SK-N-SH (cell line): ENCODE results near the gene S100Z. TPM values are rescaled to one million over a fixed set of nuclear protein-coding genes. Genes with fewer than 3 reads are reported as not detected.

Experiments used
- CTCF ChIA-PET: fragments of 300-600, 350-600 bp; formaldehyde crosslinking; extraction: SDS; loops from one replicate; lab custom pipeline; 2021; lab: Yijun Ruan, JAX
- POLR2A ChIA-PET: fragments of 350-600 bp; sonication (Branson Sonifier 250); formaldehyde crosslinking; extraction: SDS; loops from one replicate; lab custom pipeline; 2020; ENCODE audit warnings: antibody characterized with exemption, inconsistent platforms; lab: Yijun Ruan, JAX
- DNase-seq: peaks from one replicate; pipeline ENCODE4 v3.0.0; 2012
- H2AFZ ChIP-seq: fragments of 200-600 bp; sonication (generic); 2 replicates; pipeline ENCODE4 v1.8.1; 2016; ENCODE audit warnings: antibody characterized with exemption, mild to moderate bottlenecking, low read depth
- H3F3A ChIP-seq: fragments of 200-600 bp; sonication (generic); replicated peaks from 2 replicates; pipeline ENCODE3; 2016; ENCODE audit warnings: antibody characterized with exemption, mild to moderate bottlenecking; ENCODE audit not compliant: insufficient read depth
- H3K27ac ChIP-seq, 2 experiments: fragments of 200-500 bp in 1 of 2; fragments of 200-600 bp in 1 of 2; sonication (Bioruptor generic) in 1 of 2; sonication (generic), shearing (Covaris generic) in 1 of 2; 2 replicates each; pipeline versions ENCODE4 v1.5.1 to v1.6.1; 2014 to 2016; ENCODE audit warnings: low read depth in 2 of 2, inconsistent platforms in 1 of 2, low read length in 1 of 2, mild to moderate bottlenecking in 1 of 2, mixed read lengths in 1 of 2
- H3K27me3 ChIP-seq: fragments of 200-600 bp; sonication (generic), shearing (Covaris generic); 2 replicates; pipeline ENCODE4 v1.6.1; 2016; ENCODE audit warnings: mixed run types; ENCODE audit not compliant: insufficient read depth
- H3K36me3 ChIP-seq, 2 experiments: fragments of 200-500 bp in 1 of 2; fragments of 200-600 bp in 1 of 2; sonication (Bioruptor generic) in 1 of 2; sonication (generic) in 1 of 2; replicated peaks in 1 of 2; 2 replicates each; pipeline versions ENCODE3 to v1.5.1; 2014 to 2016; ENCODE audit warnings: low read length in 1 of 2, mild to moderate bottlenecking in 1 of 2; ENCODE audit not compliant: insufficient read depth in 2 of 2, control insufficient read depth in 1 of 2
- H3K4me1 ChIP-seq, 2 experiments: fragments of 200-500 bp in 1 of 2; fragments of 200-600 bp in 1 of 2; sonication (Bioruptor generic) in 1 of 2; sonication (generic), shearing (Covaris generic) in 1 of 2; 2 replicates each; pipeline versions ENCODE4 v1.5.1 to v1.6.1; 2014 to 2016; ENCODE audit warnings: low read depth in 1 of 2, low read length in 1 of 2, mixed run types in 1 of 2; ENCODE audit not compliant: insufficient read depth in 2 of 2, control insufficient read depth in 1 of 2
- H3K4me2 ChIP-seq: fragments of 200-600 bp; sonication (generic), shearing (Covaris generic); 2 replicates; pipeline ENCODE4 v1.6.1; 2017; ENCODE audit warnings: mixed run types
- H3K4me3 ChIP-seq, 2 experiments: fragments of 200-500 bp in 1 of 2; fragments of 200-600 bp in 1 of 2; sonication (Bioruptor generic) in 1 of 2; sonication (generic), shearing (Covaris generic) in 1 of 2; 2 replicates each; pipeline versions ENCODE4 v1.5.1 to v1.8.1; 2014 to 2016; ENCODE audit warnings: low read depth in 2 of 2, inconsistent platforms in 1 of 2, low read length in 1 of 2, mild to moderate bottlenecking in 1 of 2, mixed read lengths in 1 of 2, moderate library complexity in 1 of 2
- H3K79me2 ChIP-seq: fragments of 200-600 bp; sonication (generic); 2 replicates; pipeline ENCODE4 v1.8.1; 2017; ENCODE audit warnings: mild to moderate bottlenecking; ENCODE audit not compliant: insufficient read depth
- H3K9ac ChIP-seq: fragments of 200-600 bp; sonication (generic); 2 replicates; pipeline ENCODE4 v1.6.1; 2017; ENCODE audit warnings: mixed run types
- H3K9me2 ChIP-seq: fragments of 200-600 bp; sonication (generic); 2 replicates; pipeline ENCODE4 v1.6.1; 2017; ENCODE audit warnings: mixed run types
- H3K9me3 ChIP-seq: fragments of 200-600 bp; sonication (generic); 2 replicates; pipeline ENCODE4 v1.6.1; 2017; ENCODE audit warnings: mixed run types, mild to moderate bottlenecking, moderate library complexity
- H4K20me1 ChIP-seq: fragments of 200-600 bp; sonication (generic); 2 replicates; pipeline ENCODE4 v1.6.1; 2017; ENCODE audit warnings: mild to moderate bottlenecking, mixed run types; ENCODE audit not compliant: insufficient read depth
- EP300 ChIP-seq, 2 experiments: IDR thresholded peaks; 2 replicates each; pipeline versions ENCODE4 v1.4.0 to v1.6.1; 2012; ENCODE audit warnings: borderline replicate concordance in 1 of 2, low read depth in 1 of 2, low read length in 1 of 2
- MEF2A ChIP-seq: IDR thresholded peaks from 2 replicates; pipeline ENCODE4 v1.4.0; 2012; ENCODE audit warnings: low read depth, borderline replicate concordance
- NFIC ChIP-seq: IDR thresholded peaks from 2 replicates; pipeline ENCODE4 v1.4.0; 2012; ENCODE audit warnings: borderline replicate concordance
- NRF1 ChIP-seq: IDR thresholded peaks from 2 replicates; pipeline ENCODE4 v1.6.1; 2012; ENCODE audit warnings: low read depth, mild to moderate bottlenecking, low read length
- POLR2AphosphoS5 ChIP-seq: IDR thresholded peaks from 2 replicates; pipeline ENCODE4 v1.6.1; 2012; ENCODE audit warnings: low read depth, low read length
- RFX5 ChIP-seq: IDR thresholded peaks from 2 replicates; pipeline ENCODE4 v1.6.1; 2012; ENCODE audit warnings: mild to moderate bottlenecking, improper control_type of control experiment, low read length
- SIN3A ChIP-seq: IDR thresholded peaks from 2 replicates; pipeline ENCODE4 v1.6.1; 2012; ENCODE audit warnings: low read depth, mild to moderate bottlenecking, low read length, moderate library complexity, borderline replicate concordance
- YY1 ChIP-seq: IDR thresholded peaks from 2 replicates; pipeline ENCODE4 v1.4.0; 2012; ENCODE audit warnings: low read depth, mild to moderate bottlenecking
- WGBS: methylation state at CpG from one replicate; pipeline ENCODE4 v1.1.6; 2017; ENCODE audit warnings: low lambda C conversion rate; 5-methylcytosine and 5-hydroxymethylcytosine counted together
- polyA plus RNA-seq, 3 experiments: library from polyadenylated mRNA; depleted of rRNA; stranded (reverse); fragments of >200 nt; gene quantifications; 2 replicates each; pipeline ENCODE4 v1.2.3, GENCODE V29; 2012
- TF ChIP-seq, protein P1 (sequence below): fragments of 150-350 bp; IDR thresholded peaks from 2 replicates; pipeline ENCODE4 v1.6.1; 2017; ENCODE audit warnings: antibody characterized with exemption, low read length, low read depth, borderline replicate concordance

The S100Z gene
- polyA plus RNA-seq, 1 of the 3 experiments (the other 2 are of a cell fraction): not detected

DNA sequence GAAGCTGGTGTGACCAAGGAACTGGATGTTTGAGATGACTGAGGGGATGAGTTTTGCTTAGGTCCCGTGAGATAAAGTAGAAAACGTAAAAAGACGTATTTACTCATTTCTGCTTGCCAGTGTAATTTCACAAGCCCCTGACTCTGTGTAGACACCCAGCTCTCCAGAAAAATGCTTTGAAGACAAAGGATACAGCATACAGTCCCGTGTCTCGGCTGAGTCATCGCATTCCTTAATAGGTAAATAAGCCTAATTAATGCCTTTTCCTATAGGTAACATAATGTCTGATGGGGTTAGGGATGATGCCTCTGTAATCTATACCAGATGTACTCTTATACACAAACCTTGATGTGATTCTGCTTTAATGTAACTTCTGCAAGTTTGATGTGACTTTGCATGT is 20.2 kb downstream of the S100Z start:
- Histone ChIP-seq H2AFZ (no peak overlapping the region), H3K9me3 (no peaks in the 10 kb centered on the region), H3K79me2 (no peaks in the 10 kb centered on the region), H3K27ac (no peak overlapping the region), H4K20me1 (no peaks in the 10 kb centered on the region), H3K9ac (no peak overlapping the region), H3K4me1 (no peaks in the 10 kb centered on the region), H3K27me3 (no peaks in the 10 kb centered on the region), H3K4me2 (no peak overlapping the region), H3F3A (no peaks in the 10 kb centered on the region), H3K36me3 (no peaks in the 10 kb centered on the region), H3K4me3 (no peak overlapping the region), H3K9me2 (no peaks in the 10 kb centered on the region)
- ChIA-PET POLR2A (no interaction called here), CTCF (interaction anchor here (0.6 to 5.9 kb wide), 5 partner anchors 9 to 213 kb away, joined by 3 to 62 read pairs (median 4); no protein-coding TSS in a partner anchor)
- 66% methylated on average over 6 of the region's 6 CpGs for WGBS
- no peak for DNase-seq
- no peak for TF ChIP-seq EP300 (IDR thresholded peaks at IDR 0.05; ENCODE audit: borderline replicate concordance in 1 of 2, low read depth in 1 of 2, low read length in 1 of 2)

DNA sequence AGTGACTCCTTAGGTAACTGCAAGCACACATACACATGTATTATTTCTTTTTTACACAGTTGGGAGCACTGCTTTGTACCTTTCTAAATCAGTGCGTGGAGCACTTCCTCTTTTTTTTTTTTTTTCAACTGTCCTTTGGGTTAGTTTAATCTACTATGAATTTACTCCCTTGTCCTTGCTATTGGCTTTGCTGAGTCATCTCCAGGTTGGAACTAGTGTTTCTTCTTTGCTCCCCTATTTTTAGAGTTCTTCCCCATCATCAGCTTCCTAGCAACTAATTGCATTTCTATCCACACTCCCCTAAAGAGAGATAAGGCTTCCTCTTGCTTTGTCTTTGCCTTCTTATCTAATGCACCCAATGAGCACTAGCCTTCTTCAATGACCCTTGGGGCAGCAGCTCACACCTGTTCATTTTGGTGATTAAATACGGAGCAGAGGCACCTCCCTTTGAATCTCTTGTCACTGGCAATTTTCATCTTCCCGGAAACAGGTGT is 24.3 kb downstream of the S100Z start:
- 95% methylated on average over 3 of the region's 3 CpGs for WGBS
- Histone ChIP-seq H3K36me3 (no peaks in the 10 kb centered on the region), H3K27me3 (peaks cover 7% of the 10 kb centered on the region; the same call in 1 of the 2 replicates), H2AFZ (no peak overlapping the region), H3K4me3 (no peak overlapping the region), H3K9me3 (no peaks in the 10 kb centered on the region), H3K27ac (no peak overlapping the region), H3K79me2 (no peaks in the 10 kb centered on the region), H3F3A (no peaks in the 10 kb centered on the region), H3K9ac (no peak overlapping the region), H3K9me2 (no peaks in the 10 kb centered on the region), H3K4me1 (no peaks in the 10 kb centered on the region), H4K20me1 (no peaks in the 10 kb centered on the region), H3K4me2 (no peak overlapping the region)
- no peak for DNase-seq
- POLR2A ChIA-PET: no interaction called here
- TF ChIP-seq POLR2AphosphoS5: no peak
- TF ChIP-seq RFX5: no peak
- TF ChIP-seq SIN3A: no peak
- no peak for TF ChIP-seq NRF1
- no peak for TF ChIP-seq EP300 (IDR thresholded peaks at IDR 0.05; ENCODE audit: borderline replicate concordance in 1 of 2, low read depth in 1 of 2, low read length in 1 of 2)
- TF ChIP-seq MEF2A: no peak
- CTCF ChIA-PET: interaction anchor here (1.3 to 1.4 kb wide), 2 partner anchors 15 to 142 kb away, joined by 4 to 8 read pairs; no protein-coding TSS in a partner anchor

DNA sequence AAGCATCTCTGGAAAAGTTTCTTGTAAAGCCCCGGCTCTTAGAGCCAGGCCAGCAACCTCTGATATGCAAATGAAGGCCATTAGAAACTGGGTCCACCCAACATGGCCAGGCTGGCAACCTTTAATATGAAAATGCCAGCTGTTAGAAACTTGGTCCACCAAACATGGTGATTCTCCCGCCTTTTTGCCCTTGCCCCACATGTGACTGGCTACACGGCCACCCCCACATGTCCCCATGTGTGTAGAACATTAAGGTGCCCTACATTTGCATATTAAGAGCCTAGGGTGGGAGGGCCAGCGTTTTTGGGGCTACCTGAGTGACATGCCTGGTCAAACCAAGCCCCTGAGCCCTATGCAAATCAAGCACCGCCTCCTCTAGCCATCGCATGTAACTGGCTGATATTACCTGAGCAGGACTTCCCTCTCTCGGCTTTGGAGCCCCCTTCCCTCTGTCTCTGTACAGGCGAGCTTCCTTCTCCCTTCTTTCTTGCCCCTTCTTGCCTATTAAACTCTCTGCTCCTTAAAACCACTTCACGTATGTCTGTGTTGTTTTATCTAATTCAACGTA is 39.0 kb downstream of the S100Z start:
- Histone ChIP-seq H3K9me2 (no peaks in the 10 kb centered on the region), H3K79me2 (no peaks in the 10 kb centered on the region), H3K9ac (no peak overlapping the region), H3K27me3 (peaks cover 13% of the 10 kb centered on the region; the same call in 1 of the 2 replicates), H3K4me2 (no peak overlapping the region), H2AFZ (no peak overlapping the region), H3K4me3 (no peak overlapping the region), H3F3A (no peaks in the 10 kb centered on the region), H4K20me1 (no peaks in the 10 kb centered on the region), H3K27ac (no peak overlapping the region), H3K4me1 (no peaks in the 10 kb centered on the region), H3K36me3 (no peaks in the 10 kb centered on the region), H3K9me3 (no peaks in the 10 kb centered on the region)
- WGBS: 59% methylated on average over 10 of the region's 10 CpGs
- DNase-seq: no peak
- ChIA-PET POLR2A (no interaction called here), CTCF (interaction anchor here (0.8 to 1.5 kb wide), 3 partner anchors 14 to 188 kb away, joined by 4 read pairs; no protein-coding TSS in a partner anchor)
- no peak for TF ChIP-seq YY1
- TF ChIP-seq, protein P1, sequence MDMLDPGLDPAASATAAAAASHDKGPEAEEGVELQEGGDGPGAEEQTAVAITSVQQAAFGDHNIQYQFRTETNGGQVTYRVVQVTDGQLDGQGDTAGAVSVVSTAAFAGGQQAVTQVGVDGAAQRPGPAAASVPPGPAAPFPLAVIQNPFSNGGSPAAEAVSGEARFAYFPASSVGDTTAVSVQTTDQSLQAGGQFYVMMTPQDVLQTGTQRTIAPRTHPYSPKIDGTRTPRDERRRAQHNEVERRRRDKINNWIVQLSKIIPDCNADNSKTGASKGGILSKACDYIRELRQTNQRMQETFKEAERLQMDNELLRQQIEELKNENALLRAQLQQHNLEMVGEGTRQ: no peak
- no peak for TF ChIP-seq NFIC
